HCT116 (cell line): ENCODE measurements around the gene PPM1B.

Experiments used
- ATF3 ChIP-seq: IDR thresholded peaks from 2 replicates; pipeline ENCODE4 v1.6.1; 2012
- CTCF ChIP-seq, 3 experiments: fragments of 200-600 bp in 1 of 3; sonication (generic) in 1 of 3; IDR thresholded peaks in 2 of 3; conservative IDR thresholded peaks in 1 of 3; 2 replicates each; pipeline ENCODE4 v1.5.1; 2012 to 2017; ENCODE audit warnings: low read depth in 2 of 3, low read length in 2 of 3, antibody characterized with exemption in 1 of 3, borderline replicate concordance in 1 of 3, control low read depth in 1 of 3, mild to moderate bottlenecking in 1 of 3, mixed read lengths in 1 of 3, mixed run types in 1 of 3, moderate library complexity in 1 of 3; ENCODE audit not compliant: insufficient read depth in 1 of 3
- EGR1 ChIP-seq: IDR thresholded peaks from 2 replicates; pipeline ENCODE4 v1.6.1; 2012; ENCODE audit warnings: low read depth
- EZH2 ChIP-seq: fragments of 200-600 bp; sonication (generic); IDR thresholded peaks from 2 replicates; pipeline ENCODE4 v1.6.1; 2017; ENCODE audit warnings: antibody characterized with exemption, mixed run types
- POLR2A ChIP-seq: IDR thresholded peaks from 2 replicates; pipeline ENCODE4 v1.7.0; 2011; ENCODE audit warnings: borderline replicate concordance; ENCODE audit not compliant: insufficient read depth, insufficient read length; ENCODE audit errors: extremely low read depth
- RAD21 ChIP-seq: IDR thresholded peaks from 2 replicates; pipeline ENCODE4 v1.6.1; 2012; ENCODE audit warnings: low read depth, mild to moderate bottlenecking
- SIN3A ChIP-seq: IDR thresholded peaks from 2 replicates; pipeline ENCODE4 v1.6.1; 2012; ENCODE audit warnings: low read depth

GRCh38 chr2:44172576-44172975 lies 3.9 kb downstream of the PPM1B start:
- TF ChIP-seq RAD21 (no peak), CTCF (IDR thresholded peaks at IDR 0.05 in 2 of 3, conservative IDR thresholded peaks at IDR 0.05 in 1 of 3; ENCODE audit: borderline replicate concordance in 1 of 3, insufficient read depth in 1 of 3, low read depth in 2 of 3, low read length in 2 of 3) (no peak), POLR2A (no peak), SIN3A (no peak), EGR1 (no peak), EZH2 (no peak), ATF3 (no peak)
